ENCODE results near the gene PPP1R3G. TPM values are rescaled to one million over a fixed set of nuclear protein-coding genes. Genes with fewer than 3 reads are reported as not detected.

PPP1R3G gene
- total RNA-seq, 1 donor, result 1.3 TPM

- DNase-seq (ENCODE audit: low read depth), result no peak
- no peak overlapping the region for H3K4me3 ChIP-seq (ENCODE audit: low read depth, low read length)
- TF ChIP-seq CTCF (IDR thresholded peaks at IDR 0.05; ENCODE audit: insufficient read depth, low read depth, low read length), result no peak
Measured at GRCh38 chr6:5121479-5121878, 36.3 kb downstream of the PPP1R3G start.

- TF ChIP-seq CTCF (IDR thresholded peaks at IDR 0.05; ENCODE audit: insufficient read depth, low read depth, low read length), result no peak
- no peak overlapping the region for H3K4me3 ChIP-seq (ENCODE audit: low read depth, low read length)
- DNase-seq (ENCODE audit: low read depth), result no peak
Measured at GRCh38 chr6:5121956-5122355, 36.8 kb downstream of the PPP1R3G start.

GRCh38 chr6:5122504-5123112 is 37.5 kb downstream of the PPP1R3G start:
- TF ChIP-seq CTCF (IDR thresholded peaks at IDR 0.05; ENCODE audit: insufficient read depth, low read depth, low read length), result no peak
- no peak overlapping the region for H3K4me3 ChIP-seq (ENCODE audit: low read depth, low read length)
- no peak for DNase-seq (ENCODE audit: low read depth)

- no peak for TF ChIP-seq CTCF (IDR thresholded peaks at IDR 0.05; ENCODE audit: insufficient read depth, low read depth, low read length)
- H3K4me3 ChIP-seq (ENCODE audit: low read depth, low read length), result no peak overlapping the region
Measured at GRCh38 chr6:5123296-5124143, 38.4 kb downstream of the PPP1R3G start.

GRCh38 chr6:5124526-5124925 is 39.4 kb downstream of the PPP1R3G start:
- no peak for TF ChIP-seq CTCF (IDR thresholded peaks at IDR 0.05; ENCODE audit: insufficient read depth, low read depth, low read length)
- no peak overlapping the region for H3K4me3 ChIP-seq (ENCODE audit: low read depth, low read length)
- no peak for DNase-seq (ENCODE audit: low read depth)

More at GRCh38 chr6:5123296-5124143, 38.4 kb downstream of the PPP1R3G start:
- DNase-seq (ENCODE audit: low read depth), result no peak

GRCh38 chr6:5125152-5126006 is 40.2 kb downstream of the PPP1R3G start:
- no peak overlapping the region for H3K4me3 ChIP-seq (ENCODE audit: low read depth, low read length)
- peak; percentile 25 for DNase-seq (ENCODE audit: low read depth)
- TF ChIP-seq CTCF (IDR thresholded peaks at IDR 0.05; ENCODE audit: insufficient read depth, low read depth, low read length), result no peak
